ENCODE data around the gene CCDC142.

- TF ChIP-seq ERG (CRISPR knock-in tag; IDR thresholded peaks at IDR 0.05), result no peak
- no peak for TF ChIP-seq CTCF (IDR thresholded peaks at IDR 0.05)
- TF ChIP-seq USF1 (CRISPR knock-in tag; IDR thresholded peaks at IDR 0.05), result no peak
Observed at GRCh38 chr2:74528600-74529356, 46.0 kb upstream of the CCDC142 start.
